Cardiac fibroblast (primary cell): ENCODE measurements around the gene EIF3K.

Experiments used
- DNase-seq, 2 donors: peaks; one replicate each; pipeline versions ENCODE4 v3.0.0 to v3.0.0-alpha.2; 2010; ENCODE audit warnings: low read depth in 2 of 2
- H3K4me3 ChIP-seq, 2 donors: replicated peaks in 1 of 2; 1 replicate in 1 of 2; 2 replicates in 1 of 2; pipeline ENCODE4 v1.5.1; 2011; ENCODE audit warnings: low read depth in 2 of 2, low read length in 2 of 2, mild to moderate bottlenecking in 2 of 2, moderate library complexity in 1 of 2
- CTCF ChIP-seq: IDR thresholded peaks from one replicate; pipeline ENCODE4 v1.5.1; 2011; ENCODE audit warnings: low read depth, mild to moderate bottlenecking, low read length, inconsistent platforms

The EIF3K gene

GRCh38 chr19:38642176-38642575 is 23.2 kb downstream of the EIF3K start:
- TF ChIP-seq CTCF = no peak
- no peak for DNase-seq
- no peak overlapping the region for H3K4me3 ChIP-seq

- no peak for TF ChIP-seq CTCF
- no peak overlapping the region for H3K4me3 ChIP-seq
- DNase-seq = no peak
Observed at GRCh38 chr19:38644719-38645118, 25.7 kb downstream of the EIF3K start.

GRCh38 chr19:38647368-38647965 is 28.5 kb downstream of the EIF3K start, which contains the start of gene ACTN4:
TSS of gene ACTN4 (plus strand) at chr19:38647649. CDS start at chr19:38647746, 97 bp downstream.
- peak within 1 kb of the TSS; percentile 79 to 99 for H3K4me3 ChIP-seq
- no peak for TF ChIP-seq CTCF
- DNase-seq = peak; percentile 97 to 98

- no peak for DNase-seq
- peak overlapping the region; percentile 79 to 99 for H3K4me3 ChIP-seq
- TF ChIP-seq CTCF = no peak
Observed at GRCh38 chr19:38647966-38648768, 29.2 kb downstream of the EIF3K start.

GRCh38 chr19:38648769-38649304 is 29.8 kb downstream of the EIF3K start:
- no peak for TF ChIP-seq CTCF
- peak overlapping the region; percentile 79 to 99 for H3K4me3 ChIP-seq
- DNase-seq = no peak

GRCh38 chr19:38649305-38650171 is 30.6 kb downstream of the EIF3K start:
- DNase-seq = no peak
- H3K4me3 ChIP-seq = peak overlapping the region; percentile 79 to 99
- no peak for TF ChIP-seq CTCF
